Breast epithelium (tissue), 4 donors: ENCODE results near the gene WNT7B. TPM values are rescaled to one million over a fixed set of nuclear protein-coding genes. Genes with fewer than 3 reads are reported as not detected.

Source experiments
- DNase-seq, 2 donors: peaks; one replicate each; pipeline ENCODE4 v3.0.0-alpha.2; 2019; ENCODE audit warnings: low spot score in 2 of 2
- H3K27ac ChIP-seq, 2 donors: fragments of 200-600 bp; sonication (generic) in 1 of 2; one replicate each; pipeline ENCODE4 v1.5.1; 2016 to 2019; ENCODE audit warnings: mild to moderate bottlenecking in 1 of 2
- H3K27me3 ChIP-seq, 2 donors: fragments of 200-600 bp; sonication (generic) in 1 of 2; one replicate each; pipeline versions ENCODE4 v1.5.1 to v1.6.0; 2017 to 2019; ENCODE audit warnings: control low read depth in 1 of 2, mild to moderate bottlenecking in 1 of 2
- H3K36me3 ChIP-seq: fragments of 200-600 bp; one replicate; pipeline ENCODE4 v1.5.1; 2019
- H3K4me1 ChIP-seq, 2 donors: fragments of 200-600 bp; sonication (generic); one replicate each; pipeline ENCODE4 v1.5.1; 2016 to 2019; ENCODE audit warnings: control low read depth in 1 of 2
- H3K4me3 ChIP-seq, 3 donors: fragments of 200-600 bp; sonication (generic); 1 replicate in 2 of 3; 2 replicates in 1 of 3; pipeline ENCODE4 v1.5.1; 2016 to 2019; ENCODE audit warnings: mild to moderate bottlenecking in 3 of 3, moderate library complexity in 2 of 3
- H3K9me3 ChIP-seq, 2 donors: fragments of 200-600 bp; sonication (generic) in 1 of 2; one replicate each; pipeline ENCODE4 v1.5.1; 2016 to 2019; ENCODE audit warnings: control low read depth in 1 of 2
- POLR2A ChIP-seq: fragments of 450-650 bp; IDR thresholded peaks from one replicate; pipeline ENCODE4 v1.6.1; 2016; ENCODE audit warnings: antibody characterized with exemption, mild to moderate bottlenecking, moderate library complexity
- POLR2AphosphoS5 ChIP-seq, 3 donors: sonication (generic); formaldehyde crosslinking; IDR thresholded peaks; one replicate each; pipeline ENCODE4 v1.6.1; 2017; ENCODE audit warnings: antibody characterized with exemption in 3 of 3
- intact Hi-C: fragments of 100-400 bp; cut with DNase I; formaldehyde crosslinking; loops from one replicate; pipeline ENCODE4 v1.15.1; 2023; ENCODE audit warnings: low total_unique reads
- total RNA-seq, 3 donors: library from RNA; depleted of rRNA; stranded (reverse); fragments of >200 nt; gene quantifications; one replicate each; pipeline ENCODE4 v1.1.0, GENCODE V29; 2016
- TF ChIP-seq, protein P1 (sequence below), 3 donors: fragments of 450-650 bp; IDR thresholded peaks; one replicate each; pipeline ENCODE4 v1.5.1; 2016 to 2017; ENCODE audit warnings: antibody characterized with exemption in 3 of 3, mild to moderate bottlenecking in 3 of 3, moderate library complexity in 3 of 3

WNT7B gene
- total RNA-seq: 1 to 10 TPM in 2 of 3 donors, not detected in 1; 2.2 to 2.9 TPM

- Histone ChIP-seq H3K36me3 (no peaks in the 10 kb centered on the region), H3K27ac (no peak within 1 kb of the TSS), H3K27me3 (peaks cover 8 to 50% of the 10 kb centered on the region in 2 donors), H3K9me3 (no peaks in the 10 kb centered on the region), H3K4me1 (peaks cover 11 to 19% of the 10 kb centered on the region in 2 donors), H3K4me3 (peak within 1 kb of the TSS in 2 of 3 donors; percentile 47 to 78)
- intact Hi-C loops: no loop called here
- TF ChIP-seq POLR2AphosphoS5 (IDR thresholded peaks at IDR 0.05) (no peak), POLR2A (no peak)
- no peak for DNase-seq
Observed at GRCh38 chr22:45977003-45977411, at the start of gene WNT7B. Gene WNT7B, minus strand, starts transcription at chr22:45977162. Its CDS starts 408 bp downstream, at chr22:45976754.

DNA sequence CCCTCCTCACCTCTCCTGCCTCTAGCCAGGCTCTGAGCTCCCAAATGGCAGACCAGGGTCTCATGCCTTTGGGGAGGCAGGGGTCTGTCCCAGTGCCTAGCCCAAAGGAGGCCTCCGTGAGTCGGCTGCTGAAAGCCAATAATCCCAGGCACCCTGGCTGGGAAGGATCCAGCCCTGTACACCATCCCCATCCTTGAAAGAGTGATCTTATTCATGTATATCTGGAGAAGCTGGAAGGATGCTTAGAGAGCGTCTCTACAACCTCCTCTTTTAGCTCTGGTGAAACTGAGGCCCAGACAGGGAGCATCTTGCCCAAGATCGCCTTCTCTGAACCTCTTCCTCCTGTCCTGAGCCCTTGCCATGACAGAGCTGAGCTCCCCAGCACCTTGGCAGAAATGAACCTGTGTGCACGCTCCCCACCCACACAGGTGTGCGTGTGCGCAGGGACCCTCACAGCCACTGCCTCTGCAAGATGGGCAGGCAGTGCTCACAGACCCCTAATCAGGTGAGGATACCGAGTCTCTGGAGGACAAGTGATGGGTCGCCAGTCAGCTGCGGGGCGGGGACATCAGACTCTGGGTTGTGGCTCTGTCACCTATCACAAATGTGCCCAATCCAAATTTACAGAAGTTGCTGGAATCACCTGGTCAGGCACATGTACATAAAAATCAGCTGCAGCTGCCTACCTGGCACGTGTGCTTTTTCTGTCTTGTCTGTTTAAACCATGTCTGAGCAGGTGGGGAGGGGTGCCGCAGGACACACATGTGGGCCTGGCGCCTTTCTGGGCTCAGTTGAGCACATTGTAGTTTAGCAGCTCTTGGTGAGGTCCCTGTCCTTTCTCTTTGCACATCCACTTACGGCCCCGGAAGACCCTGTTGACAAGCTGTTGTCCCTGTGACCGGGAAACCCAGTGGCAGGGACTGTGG is 49.3 kb upstream of the WNT7B start:
- Histone ChIP-seq H3K27ac (peak overlapping the region; percentile 83 to 84), H3K36me3 (no peaks in the 10 kb centered on the region), H3K4me1 (peaks cover 0 to 8% of the 10 kb centered on the region in 2 donors), H3K9me3 (no peaks in the 10 kb centered on the region), H3K4me3 (peak overlapping the region in 1 of 3 donors; percentile 72), H3K27me3 (no peaks in the 10 kb centered on the region)
- intact Hi-C loops: no loop called here
- TF ChIP-seq, protein P1, sequence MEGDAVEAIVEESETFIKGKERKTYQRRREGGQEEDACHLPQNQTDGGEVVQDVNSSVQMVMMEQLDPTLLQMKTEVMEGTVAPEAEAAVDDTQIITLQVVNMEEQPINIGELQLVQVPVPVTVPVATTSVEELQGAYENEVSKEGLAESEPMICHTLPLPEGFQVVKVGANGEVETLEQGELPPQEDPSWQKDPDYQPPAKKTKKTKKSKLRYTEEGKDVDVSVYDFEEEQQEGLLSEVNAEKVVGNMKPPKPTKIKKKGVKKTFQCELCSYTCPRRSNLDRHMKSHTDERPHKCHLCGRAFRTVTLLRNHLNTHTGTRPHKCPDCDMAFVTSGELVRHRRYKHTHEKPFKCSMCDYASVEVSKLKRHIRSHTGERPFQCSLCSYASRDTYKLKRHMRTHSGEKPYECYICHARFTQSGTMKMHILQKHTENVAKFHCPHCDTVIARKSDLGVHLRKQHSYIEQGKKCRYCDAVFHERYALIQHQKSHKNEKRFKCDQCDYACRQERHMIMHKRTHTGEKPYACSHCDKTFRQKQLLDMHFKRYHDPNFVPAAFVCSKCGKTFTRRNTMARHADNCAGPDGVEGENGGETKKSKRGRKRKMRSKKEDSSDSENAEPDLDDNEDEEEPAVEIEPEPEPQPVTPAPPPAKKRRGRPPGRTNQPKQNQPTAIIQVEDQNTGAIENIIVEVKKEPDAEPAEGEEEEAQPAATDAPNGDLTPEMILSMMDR (IDR thresholded peaks at IDR 0.05): no peak
- TF ChIP-seq POLR2AphosphoS5 (IDR thresholded peaks at IDR 0.05): no peak
- no peak for TF ChIP-seq POLR2A
- peak in 1 of 2 donors; percentile 41 for DNase-seq

GRCh38 chr22:46025225-46025972 is 48.4 kb upstream of the WNT7B start:
- Histone ChIP-seq H3K27me3 (no peaks in the 10 kb centered on the region), H3K36me3 (no peaks in the 10 kb centered on the region), H3K4me1 (peaks cover 0 to 8% of the 10 kb centered on the region in 2 donors), H3K4me3 (no peak overlapping the region), H3K9me3 (no peaks in the 10 kb centered on the region), H3K27ac (no peak overlapping the region)
- intact Hi-C loops: no loop called here
- TF ChIP-seq, protein P1 (IDR thresholded peaks at IDR 0.05): no peak
- TF ChIP-seq POLR2A (no peak), POLR2AphosphoS5 (IDR thresholded peaks at IDR 0.05) (no peak)
- DNase-seq: peak in 1 of 2 donors; percentile 20

- intact Hi-C loops: no loop called here
- Histone ChIP-seq H3K9me3 (no peaks in the 10 kb centered on the region), H3K36me3 (no peaks in the 10 kb centered on the region), H3K4me1 (peaks cover 0 to 8% of the 10 kb centered on the region in 2 donors), H3K27me3 (no peaks in the 10 kb centered on the region), H3K4me3 (no peak overlapping the region), H3K27ac (peak overlapping the region in 1 of 2 donors; percentile 15)
- DNase-seq: peak in 1 of 2 donors; percentile 35
- no peak for TF ChIP-seq POLR2AphosphoS5 (IDR thresholded peaks at IDR 0.05)
- no peak for TF ChIP-seq POLR2A
- TF ChIP-seq, protein P1 (IDR thresholded peaks at IDR 0.05): no peak
Observed at GRCh38 chr22:46024136-46024840, 47.3 kb upstream of the WNT7B start.

DNA sequence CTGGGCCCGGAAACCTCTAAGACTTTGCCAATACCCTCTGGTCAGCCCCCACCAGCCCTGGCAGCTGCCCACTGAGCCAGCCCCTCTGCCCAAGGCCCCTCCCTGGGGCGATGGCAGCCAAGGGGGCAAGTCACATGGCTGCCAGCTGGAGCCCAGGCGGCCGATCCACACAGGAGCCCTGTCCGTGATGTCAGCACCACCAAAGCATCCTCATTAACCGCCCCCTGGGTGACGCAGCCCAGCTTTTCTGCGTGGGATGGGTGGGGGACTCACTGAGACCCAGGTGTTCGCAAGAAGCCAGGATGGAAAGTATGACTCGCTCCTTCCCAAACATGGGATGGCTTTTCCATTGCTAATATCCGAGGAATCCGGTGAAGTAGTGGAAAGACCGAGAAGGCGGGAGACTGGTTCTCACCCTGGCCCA is 46.6 kb upstream of the WNT7B start:
- H3K27ac ChIP-seq: peak overlapping the region; percentile 13 to 15
- peak in 1 of 2 donors; percentile 52 for DNase-seq

More for the DNA sequence above, 46.6 kb upstream of the WNT7B start:
- H3K4me3 ChIP-seq: no peak overlapping the region
- H3K27me3 ChIP-seq: no peaks in the 10 kb centered on the region
- peaks cover 0 to 8% of the 10 kb centered on the region in 2 donors for H3K4me1 ChIP-seq
- H3K36me3 ChIP-seq: no peaks in the 10 kb centered on the region
- no peak for TF ChIP-seq POLR2A
- no peak for TF ChIP-seq POLR2AphosphoS5 (IDR thresholded peaks at IDR 0.05)
- TF ChIP-seq, protein P1 (IDR thresholded peaks at IDR 0.05): no peak
- intact Hi-C loops: no loop called here
- no peaks in the 10 kb centered on the region for H3K9me3 ChIP-seq
